Hepatocyte (in vitro differentiated cells): ENCODE measurements around the gene SCYL2.
"Not testable (repeated sequence)": the region's sequence is repeated elsewhere in the genome, so short reads cannot be mapped to it uniquely, and the experiment has no call there.

Experiments used
- CTCF ChIP-seq: fragments of 200-600 bp; sonication (generic); IDR thresholded peaks from 2 replicates; pipeline ENCODE4 v1.5.1; 2016; ENCODE audit warnings: antibody characterized with exemption, mild to moderate bottlenecking; ENCODE audit not compliant: poor library complexity
- EZH2 ChIP-seq: fragments of 200-600 bp; sonication (generic); IDR thresholded peaks from 2 replicates; pipeline ENCODE4 v1.6.1; 2016; ENCODE audit warnings: antibody characterized with exemption, mild to moderate bottlenecking, borderline replicate concordance

- TF ChIP-seq EZH2, CTCF: not testable (repeated sequence)
Observed at GRCh38 chr12:100344351-100344750, 77.4 kb downstream of the SCYL2 start.
